HuH-7 (cell line): ENCODE results near the gene UBB.

ENCODE experiments used
- DNase-seq: peaks from one replicate; pipeline ENCODE4 v3.0.0; 2011; ENCODE audit warnings: low spot score

Gene UBB

GRCh38 chr17:16419074-16419928 is 38.4 kb downstream of the UBB start:
- DNase-seq, result no peak

DNA sequence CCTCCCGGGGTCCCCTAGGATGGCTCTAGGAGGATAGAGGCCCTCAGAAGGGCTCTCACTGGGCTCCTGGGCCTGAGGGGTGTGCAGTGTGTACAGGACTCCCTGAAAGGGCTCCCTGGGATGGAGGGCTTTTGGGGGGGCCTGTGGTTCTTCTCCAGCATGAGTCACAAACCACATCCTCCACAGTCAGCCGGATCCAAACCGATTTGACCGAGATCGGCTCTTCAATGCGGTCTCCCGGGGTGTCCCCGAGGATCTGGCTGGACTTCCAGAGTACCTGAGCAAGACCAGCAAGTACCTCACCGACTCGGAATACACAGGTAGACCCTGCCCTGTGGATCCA is 39.0 kb downstream of the UBB start:
- no peak for DNase-seq

- no peak for DNase-seq
Measured at GRCh38 chr17:16422416-16422815, 41.5 kb downstream of the UBB start.

DNA sequence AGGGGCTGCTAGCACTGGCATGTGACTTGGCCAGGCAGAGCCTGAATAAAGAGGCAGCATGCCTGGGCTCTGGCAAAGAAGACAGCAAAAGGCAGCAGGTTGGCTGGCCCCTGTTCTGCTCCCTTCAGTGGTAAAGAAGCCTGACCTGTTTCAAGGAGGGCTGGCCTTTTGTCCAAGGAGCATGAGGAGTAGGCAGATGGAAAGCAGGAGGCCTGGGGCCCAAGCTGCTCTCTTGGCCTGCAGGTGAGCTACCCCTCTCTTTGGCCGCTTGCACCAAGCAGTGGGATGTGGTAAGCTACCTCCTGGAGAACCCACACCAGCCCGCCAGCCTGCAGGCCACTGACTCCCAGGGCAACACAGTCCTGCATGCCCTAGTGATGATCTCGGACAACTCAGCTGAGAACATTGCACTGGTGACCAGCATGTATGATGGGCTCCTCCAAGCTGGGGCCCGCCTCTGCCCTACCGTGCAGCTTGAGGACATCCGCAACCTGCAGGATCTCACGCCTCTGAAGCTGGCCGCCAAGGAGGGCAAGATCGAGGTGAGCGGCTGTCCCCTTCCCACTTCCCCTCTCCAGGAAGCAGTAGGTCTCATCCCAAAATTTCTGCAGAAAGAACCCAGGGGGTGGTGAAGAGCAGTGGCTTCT is 42.5 kb downstream of the UBB start:
- DNase-seq, result no peak

DNA sequence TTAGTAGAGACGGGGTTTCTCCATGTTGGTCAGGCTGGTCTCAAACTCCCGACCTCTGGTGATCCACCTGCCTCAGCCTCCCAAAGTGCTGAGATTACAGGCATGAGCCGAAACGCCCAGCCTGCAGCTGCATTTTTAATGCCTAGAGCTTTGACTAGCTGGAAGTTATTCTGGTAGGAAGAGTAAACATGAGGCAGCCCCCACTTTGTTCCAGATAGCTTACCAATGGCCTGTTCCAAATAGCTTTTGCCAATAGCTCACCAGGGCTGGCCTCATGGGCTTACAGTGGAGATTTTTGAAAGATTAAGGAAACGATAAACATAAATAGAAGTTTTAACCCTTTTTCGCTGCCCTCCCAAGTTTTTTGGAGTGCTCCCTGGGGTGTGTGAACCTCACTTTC is 44.3 kb downstream of the UBB start:
- no peak for DNase-seq

- DNase-seq, result no peak
Measured at GRCh38 chr17:16425698-16426659, 45.1 kb downstream of the UBB start.

- DNase-seq, result no peak
Measured at GRCh38 chr17:16427020-16427419, 46.1 kb downstream of the UBB start.

DNA sequence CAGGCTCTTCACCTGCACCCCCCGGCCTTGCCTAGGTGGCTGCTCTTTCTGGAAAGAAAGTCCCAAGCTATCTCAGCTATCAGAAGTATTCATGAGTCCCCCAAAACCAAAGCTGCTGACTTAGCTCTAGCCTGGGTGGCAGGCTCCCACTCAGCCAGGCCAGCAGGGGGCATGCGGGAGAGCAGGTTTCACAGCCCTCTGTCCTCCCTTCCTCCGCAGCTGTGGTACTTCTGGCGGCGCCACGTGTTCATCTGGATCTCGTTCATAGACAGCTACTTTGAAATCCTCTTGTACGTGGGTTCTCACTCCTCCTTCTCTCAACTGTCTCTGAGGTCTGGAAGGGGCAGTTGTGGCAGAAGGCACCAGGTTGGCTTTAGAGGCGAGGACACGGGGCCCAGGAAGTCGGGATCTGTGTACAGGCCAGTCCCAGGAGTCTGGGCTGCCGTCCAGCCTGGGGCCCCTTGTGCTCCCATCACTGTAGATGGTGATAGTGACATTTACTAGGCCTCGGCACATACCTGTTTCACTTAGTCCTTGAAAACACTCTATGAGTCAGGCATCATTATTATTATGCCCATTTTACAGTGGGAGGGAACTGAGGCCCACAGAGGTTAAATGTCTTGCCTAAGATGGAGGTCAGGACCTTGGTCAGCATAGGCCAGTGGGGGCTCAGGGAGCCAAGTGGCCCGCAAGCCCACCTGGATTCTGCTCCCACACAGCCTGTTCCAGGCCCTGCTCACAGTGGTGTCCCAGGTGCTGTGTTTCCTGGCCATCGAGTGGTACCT is 47.4 kb downstream of the UBB start:
- DNase-seq, result peak; percentile 82

DNA sequence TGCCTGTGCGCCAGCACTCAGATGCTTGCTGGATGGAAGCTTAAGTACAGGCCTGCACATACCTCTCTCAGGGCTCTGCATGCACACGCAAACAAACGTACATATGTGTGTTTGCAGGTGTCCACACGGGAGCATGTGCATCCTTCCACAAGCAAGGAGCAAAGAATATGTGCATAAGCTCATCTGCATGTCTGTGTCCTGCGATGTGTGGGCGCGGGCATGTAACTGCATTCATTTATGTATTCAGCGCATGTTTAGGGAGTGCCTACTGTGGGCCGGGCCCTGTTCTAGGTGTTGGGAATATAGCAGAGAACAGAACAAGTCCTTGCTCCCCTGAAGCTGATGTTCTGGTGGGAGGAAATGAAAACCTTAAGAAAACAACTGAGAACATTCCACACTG is 48.2 kb downstream of the UBB start:
- no peak for DNase-seq

- DNase-seq, result no peak
Measured at GRCh38 chr17:16430650-16431049, 49.8 kb downstream of the UBB start.

GRCh38 chr17:16432017-16432416 is 51.1 kb downstream of the UBB start:
- DNase-seq, result no peak
